ENCODE measurements around the gene KBTBD12. TPM values are rescaled to one million over a fixed set of nuclear protein-coding genes. Genes with fewer than 3 reads are reported as not detected.

The KBTBD12 gene
- total RNA-seq, 1 experiment from 2014 or later: not detected

DNA sequence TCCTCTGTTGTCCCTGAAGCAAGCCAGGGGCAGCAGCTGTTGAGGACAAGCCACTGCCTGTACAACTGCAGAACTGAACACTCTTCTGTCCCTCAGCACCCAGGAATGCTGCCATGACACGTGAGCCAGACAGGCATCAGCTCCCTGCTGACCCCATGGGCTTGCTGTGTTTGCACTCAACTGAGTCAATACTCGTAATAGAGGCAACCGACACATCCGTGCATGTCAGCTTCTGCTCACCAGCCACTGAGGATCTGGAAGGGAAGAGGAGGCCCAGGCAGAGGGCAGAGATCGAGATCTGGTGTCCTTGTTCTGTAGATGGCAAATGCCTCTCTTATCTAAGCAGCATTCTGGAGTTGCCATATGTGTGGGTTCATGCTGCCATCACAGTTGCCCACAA lies 82.9 kb downstream of the KBTBD12 start:
- ChIA-PET POLR2A (no interaction called here), RAD21 (ENCODE audit: low non-redundant PET in 1 of 2, low total read pairs in 2 of 2, uncharacterized antibody in 2 of 2, unreplicated experiment in 2 of 2) (no interaction called here), CTCF (no interaction called here)
- no peaks in the 10 kb centered on the region for H4K20me1 ChIP-seq (ENCODE audit: insufficient read depth)
- no peaks in the 10 kb centered on the region for H3K9me3 ChIP-seq (ENCODE audit: control insufficient read depth in 1 of 2, insufficient read depth in 1 of 2, low read depth in 1 of 2, low read length in 2 of 2)
- H3K4me2 ChIP-seq (ENCODE audit: low read length): no peak overlapping the region
- DNase-seq (ENCODE audit: low read depth, low spot score) (no peak), ATAC-seq (no peak)
- intact Hi-C loops (cut with micrococcal nuclease): no loop called here
- H3K4me3 ChIP-seq (replicated peaks in 1 of 2; ENCODE audit: low read depth in 1 of 2, low read length in 2 of 2): no peak overlapping the region
- no TSS peak for BruUV-seq (replicated peaks)
- no peaks in the 10 kb centered on the region for H3K36me3 ChIP-seq (ENCODE audit: control insufficient read depth in 1 of 2, insufficient read depth in 2 of 2, low read length in 2 of 2)
- no peak overlapping the region for H3K27ac ChIP-seq (ENCODE audit: low read depth, low read length)
- H3K9me2 ChIP-seq (ENCODE audit: insufficient read depth): no peaks in the 10 kb centered on the region
- TF ChIP-seq TCF7L2 (IDR thresholded peaks at IDR 0.05; ENCODE audit: borderline replicate concordance, extremely low read depth, insufficient read depth, insufficient read length) (no peak), ZFX (IDR thresholded peaks at IDR 0.05) (no peak), SIN3A (IDR thresholded peaks at IDR 0.05; ENCODE audit: low read depth) (no peak), POLR2AphosphoS5 (IDR thresholded peaks at IDR 0.05; ENCODE audit: low read depth, low read length) (no peak), EZH2 (IDR thresholded peaks at IDR 0.05) (no peak), EGR1 (IDR thresholded peaks at IDR 0.05; ENCODE audit: low read depth) (no peak)
- TF ChIP-seq, protein P1, sequence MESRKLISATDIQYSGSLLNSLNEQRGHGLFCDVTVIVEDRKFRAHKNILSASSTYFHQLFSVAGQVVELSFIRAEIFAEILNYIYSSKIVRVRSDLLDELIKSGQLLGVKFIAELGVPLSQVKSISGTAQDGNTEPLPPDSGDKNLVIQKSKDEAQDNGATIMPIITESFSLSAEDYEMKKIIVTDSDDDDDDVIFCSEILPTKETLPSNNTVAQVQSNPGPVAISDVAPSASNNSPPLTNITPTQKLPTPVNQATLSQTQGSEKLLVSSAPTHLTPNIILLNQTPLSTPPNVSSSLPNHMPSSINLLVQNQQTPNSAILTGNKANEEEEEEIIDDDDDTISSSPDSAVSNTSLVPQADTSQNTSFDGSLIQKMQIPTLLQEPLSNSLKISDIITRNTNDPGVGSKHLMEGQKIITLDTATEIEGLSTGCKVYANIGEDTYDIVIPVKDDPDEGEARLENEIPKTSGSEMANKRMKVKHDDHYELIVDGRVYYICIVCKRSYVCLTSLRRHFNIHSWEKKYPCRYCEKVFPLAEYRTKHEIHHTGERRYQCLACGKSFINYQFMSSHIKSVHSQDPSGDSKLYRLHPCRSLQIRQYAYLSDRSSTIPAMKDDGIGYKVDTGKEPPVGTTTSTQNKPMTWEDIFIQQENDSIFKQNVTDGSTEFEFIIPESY (IDR thresholded peaks at IDR 0.05; ENCODE audit: extremely low read depth, insufficient replicate concordance, low read length): no peak
- no peaks in the 10 kb centered on the region for H3K4me1 ChIP-seq (ENCODE audit: control insufficient read depth in 1 of 2, insufficient read depth in 2 of 2, low read length in 2 of 2)
- no peaks in the 10 kb centered on the region for H3K27me3 ChIP-seq (ENCODE audit: insufficient read depth, low read length)
- H3K79me2 ChIP-seq (ENCODE audit: insufficient read depth, low read length): no peaks in the 10 kb centered on the region
- H3K9ac ChIP-seq (ENCODE audit: low read length): no peak overlapping the region
- no peak overlapping the region for H2AFZ ChIP-seq (ENCODE audit: low read depth, low read length, poor library complexity, severe bottlenecking)

GRCh38 chr3:127998596-127998995 lies 83.6 kb downstream of the KBTBD12 start:
- intact Hi-C loops (cut with micrococcal nuclease): no loop called here
- Histone ChIP-seq H3K4me1 (ENCODE audit: control insufficient read depth in 1 of 2, insufficient read depth in 2 of 2, low read length in 2 of 2) (no peaks in the 10 kb centered on the region), H3K4me3 (replicated peaks in 1 of 2; ENCODE audit: low read depth in 1 of 2, low read length in 2 of 2) (no peak overlapping the region), H3K9ac (ENCODE audit: low read length) (no peak overlapping the region), H4K20me1 (ENCODE audit: insufficient read depth) (no peaks in the 10 kb centered on the region), H3K9me2 (ENCODE audit: insufficient read depth) (no peaks in the 10 kb centered on the region), H2AFZ (ENCODE audit: low read depth, low read length, poor library complexity, severe bottlenecking) (no peak overlapping the region), H3K27me3 (ENCODE audit: insufficient read depth, low read length) (no peaks in the 10 kb centered on the region), H3K4me2 (ENCODE audit: low read length) (no peak overlapping the region), H3K36me3 (ENCODE audit: control insufficient read depth in 1 of 2, insufficient read depth in 2 of 2, low read length in 2 of 2) (no peaks in the 10 kb centered on the region), H3K79me2 (ENCODE audit: insufficient read depth, low read length) (no peaks in the 10 kb centered on the region), H3K27ac (ENCODE audit: low read depth, low read length) (no peak overlapping the region), H3K9me3 (ENCODE audit: control insufficient read depth in 1 of 2, insufficient read depth in 1 of 2, low read depth in 1 of 2, low read length in 2 of 2) (no peaks in the 10 kb centered on the region)
- no peak for ATAC-seq
- RAD21 ChIA-PET (ENCODE audit: low non-redundant PET in 1 of 2, low total read pairs in 2 of 2, uncharacterized antibody in 2 of 2, unreplicated experiment in 2 of 2): no interaction called here
- TF ChIP-seq TCF7L2 (IDR thresholded peaks at IDR 0.05; ENCODE audit: borderline replicate concordance, extremely low read depth, insufficient read depth, insufficient read length): no peak
- TF ChIP-seq SP1 (IDR thresholded peaks at IDR 0.05; ENCODE audit: low read depth): no peak
- TF ChIP-seq POLR2A (IDR thresholded peaks at IDR 0.05; ENCODE audit: borderline replicate concordance, extremely low read depth, insufficient read depth, insufficient read length): no peak
- no peak for TF ChIP-seq POLR2AphosphoS5 (IDR thresholded peaks at IDR 0.05; ENCODE audit: low read depth, low read length)
- no peak for TF ChIP-seq EGR1 (IDR thresholded peaks at IDR 0.05; ENCODE audit: low read depth)
- no peak for TF ChIP-seq SIN3A (IDR thresholded peaks at IDR 0.05; ENCODE audit: low read depth)
- TF ChIP-seq, protein P1 (IDR thresholded peaks at IDR 0.05; ENCODE audit: extremely low read depth, insufficient replicate concordance, low read length): no peak
- TF ChIP-seq RAD21 (IDR thresholded peaks at IDR 0.05; ENCODE audit: low read depth): no peak
- no peak for TF ChIP-seq FOSL1 (IDR thresholded peaks at IDR 0.05; ENCODE audit: low read depth)
- no peak for TF ChIP-seq EZH2phosphoT487 (IDR thresholded peaks at IDR 0.05; ENCODE audit: borderline replicate concordance)
- no peak for TF ChIP-seq ZFX (IDR thresholded peaks at IDR 0.05)
- POLR2A ChIA-PET: no interaction called here
- BruUV-seq (replicated peaks): no TSS peak
- CTCF ChIA-PET: no interaction called here
- DNase-seq (ENCODE audit: low read depth, low spot score): no peak

All from HCT116 (cell line).